ENCODE results near the gene NT5C3A. TPM values are rescaled to one million over a fixed set of nuclear protein-coding genes. Genes with fewer than 3 reads are reported as not detected.

Gene NT5C3A
- total and polyA plus RNA-seq, 2 of the 8 experiments (the other 6 are each of a cell fraction or from before 2014, with no cell fraction given): 7.5 to 22.7 TPM

GRCh38 chr7:33087858-33088257, 25.3 kb upstream of the NT5C3A start:
- Histone ChIP-seq H4K20me1 (replicated peaks in 1 of 2; ENCODE audit: control insufficient read depth in 1 of 2, insufficient read depth in 2 of 2, low read length in 2 of 2) (no peaks in the 10 kb centered on the region), H2BK5ac (ENCODE audit: low read depth, low read length) (no peak overlapping the region), H2AK5ac (ENCODE audit: low read depth, low read length) (no peak overlapping the region), H2AFZ (ENCODE audit: low read length) (no peak overlapping the region), H3K36me3 (ENCODE audit: control insufficient read depth in 2 of 4, insufficient read depth in 4 of 4, low read length in 3 of 4) (no peaks in the 10 kb centered on the region), H4K8ac (ENCODE audit: extremely low read depth, insufficient read depth, low read length) (no peak overlapping the region), H2BK120ac (replicated peaks; ENCODE audit: low read depth, low read length) (no peak overlapping the region), H3K27me3 (replicated peaks in 1 of 4; ENCODE audit: control insufficient read depth in 3 of 4, extremely low read depth in 1 of 4, insufficient read depth in 3 of 4, low read length in 3 of 4) (no peaks in the 10 kb centered on the region), H3K4me2 (ENCODE audit: insufficient read depth in 1 of 2, low read depth in 2 of 2, low read length in 2 of 2) (no peak overlapping the region), H3K4ac (replicated peaks; ENCODE audit: insufficient read length, low read depth, low read length) (no peak overlapping the region), H2BK15ac (ENCODE audit: low read length) (no peak overlapping the region), H3K23me2 (ENCODE audit: low read depth, low read length) (no peaks in the 10 kb centered on the region), H3K27ac (ENCODE audit: low read depth, low read length) (no peak overlapping the region), H3K9me3 (ENCODE audit: insufficient read depth in 2 of 2, low read depth in 1 of 2, low read length in 1 of 2) (no peaks in the 10 kb centered on the region), H4K5ac (ENCODE audit: insufficient read length, low read depth, low read length) (no peak overlapping the region), H4K91ac (replicated peaks; ENCODE audit: insufficient read length, low read length) (no peak overlapping the region), H3K4me3 (ENCODE audit: extremely low read depth in 1 of 4, insufficient read depth in 2 of 4, low read depth in 3 of 4, low read length in 4 of 4) (no peak overlapping the region), H3K4me1 (replicated peaks in 1 of 4; ENCODE audit: control insufficient read depth in 3 of 4, insufficient read depth in 4 of 4, low read length in 3 of 4) (no peaks in the 10 kb centered on the region), H3K9ac (replicated peaks in 1 of 4; ENCODE audit: extremely low read depth in 1 of 4, low read depth in 3 of 4, low read length in 3 of 4) (no peak overlapping the region), H3K18ac (ENCODE audit: extremely low read depth, low read length) (no peak overlapping the region), H3K79me2 (ENCODE audit: control insufficient read depth in 1 of 2, insufficient read depth in 2 of 2, low read length in 2 of 2) (no peaks in the 10 kb centered on the region), H3K56ac (replicated peaks; ENCODE audit: insufficient read length, low read depth, low read length) (no peak overlapping the region), H3K14ac (ENCODE audit: insufficient read length) (no peak overlapping the region), H2BK20ac (ENCODE audit: low read length) (no peak overlapping the region), H3K23ac (ENCODE audit: insufficient read length) (no peak overlapping the region), H3K79me1 (ENCODE audit: low read depth, low read length) (no peaks in the 10 kb centered on the region), H2BK12ac (ENCODE audit: low read depth, low read length) (no peak overlapping the region)
- FAIRE-seq (no peak), DNase-seq (ENCODE audit: low read depth in 1 of 2, low spot score in 2 of 2) (no peak)
- WGBS, 2 experiments (ENCODE audit: extremely low coverage in 1 of 2, insufficient coverage in 1 of 2, insufficient read length in 1 of 2, insufficient replicate concordance in 2 of 2, low coverage in 1 of 2, low lambda C conversion rate in 2 of 2, missing lambda C conversion rate in 1 of 2): 90% methylated on average over 2 of the region's 2 CpGs; no CpG with 5 or more reads in 1 of the 2 experiments
- ChIA-PET CTCF (ENCODE audit: partially characterized antibody) (no interaction called here), POLR2A (ENCODE audit: partially characterized antibody) (no interaction called here)
- no peak for TF ChIP-seq E2F6 (IDR thresholded peaks at IDR 0.05)
- TF ChIP-seq TCF12 (IDR thresholded peaks at IDR 0.05; ENCODE audit: low read depth, low read length): no peak
- no peak for TF ChIP-seq SP4 (IDR thresholded peaks at IDR 0.05; ENCODE audit: low read length)
- no peak for TF ChIP-seq SP2 (IDR thresholded peaks at IDR 0.05; ENCODE audit: low read length)
- TF ChIP-seq CEBPB (IDR thresholded peaks at IDR 0.05; ENCODE audit: low read depth, low read length): no peak
- TF ChIP-seq CTCF (IDR thresholded peaks at IDR 0.05; ENCODE audit: control extremely low read depth in 1 of 3, insufficient read depth in 1 of 3, low read depth in 1 of 3, low read length in 3 of 3): no peak
- TF ChIP-seq POU5F1 (IDR thresholded peaks at IDR 0.05; ENCODE audit: low read depth, low read length): no peak
- TF ChIP-seq JUN (IDR thresholded peaks at IDR 0.05; ENCODE audit: low read depth, low read length): no peak

Data from H1 (cell line).